Neural cell (in vitro differentiated cells): ENCODE data around the gene STMN3. TPM values are rescaled to one million over a fixed set of nuclear protein-coding genes. Genes with fewer than 3 reads are reported as not detected.

Experiments
- H2AFZ ChIP-seq: fragments of 200-600, 300-800 bp; sonication (generic), shearing (Covaris generic); 2 replicates; pipeline ENCODE4 v1.6.0; 2014; ENCODE audit warnings: low read depth, mild to moderate bottlenecking, antibody characterized with exemption, low read length, moderate library complexity
- H3F3A ChIP-seq: fragments of 200-600 bp; shearing (Covaris generic); 2 replicates; pipeline ENCODE4 v1.6.1; 2016; ENCODE audit warnings: mild to moderate bottlenecking, moderate library complexity, mixed read lengths, antibody characterized with exemption, low read length; ENCODE audit not compliant: insufficient read depth, poor library complexity, severe bottlenecking
- H3K27ac ChIP-seq: fragments of 200-600, 300-800 bp; sonication (generic), shearing (Covaris generic); 2 replicates; pipeline ENCODE4 v1.5.1; 2014; ENCODE audit warnings: mild to moderate bottlenecking, low read length, moderate library complexity
- H3K27me3 ChIP-seq: fragments of 300-800, 200-600 bp; sonication (generic), shearing (Covaris generic); 2 replicates; pipeline ENCODE4 v1.6.0; 2014; ENCODE audit warnings: mild to moderate bottlenecking, low read depth, low read length, moderate library complexity; ENCODE audit not compliant: insufficient read depth
- H3K36me3 ChIP-seq: fragments of 300-800, 200-600 bp; sonication (generic), shearing (Covaris generic); 2 replicates; pipeline ENCODE4 v1.5.1; 2014; ENCODE audit warnings: mild to moderate bottlenecking, antibody characterized with exemption, low read length, moderate library complexity; ENCODE audit not compliant: insufficient read depth
- H3K4me2 ChIP-seq: fragments of 300-800, 200-600 bp; sonication (generic), shearing (Covaris generic); 2 replicates; pipeline ENCODE4 v1.6.0; 2014; ENCODE audit warnings: mild to moderate bottlenecking, low read length
- H3K4me3 ChIP-seq: fragments of 300-800, 200-600 bp; sonication (generic), shearing (Covaris generic); 2 replicates; pipeline ENCODE4 v1.5.1; 2014; ENCODE audit warnings: mild to moderate bottlenecking, low read length, moderate library complexity
- H3K79me2 ChIP-seq: fragments of 200-600 bp; shearing (Covaris generic); replicated peaks from 2 replicates; pipeline ENCODE4 v1.6.0; 2014; ENCODE audit warnings: mild to moderate bottlenecking, low read length, moderate library complexity; ENCODE audit not compliant: insufficient read depth
- H3K9ac ChIP-seq: fragments of 300-800, 200-600 bp; sonication (generic), shearing (Covaris generic); 2 replicates; pipeline ENCODE4 v1.6.1; 2016; ENCODE audit warnings: mild to moderate bottlenecking, low read length, mixed read lengths
- H3K9me2 ChIP-seq: fragments of 200-600 bp; shearing (Covaris generic); 2 replicates; pipeline ENCODE4 v1.6.1; 2016; ENCODE audit warnings: mild to moderate bottlenecking, low read length, mixed read lengths; ENCODE audit not compliant: insufficient read depth
- H3K9me3 ChIP-seq: fragments of 200-600, 300-800 bp; sonication (generic), shearing (Covaris generic); 2 replicates; pipeline ENCODE4 v1.6.1; 2016; ENCODE audit warnings: mild to moderate bottlenecking, mixed run types, low read length, moderate library complexity, mixed read lengths
- H4K20me1 ChIP-seq: fragments of 200-600 bp; shearing (Covaris generic); 2 replicates; pipeline ENCODE4 v1.6.1; 2016; ENCODE audit warnings: mild to moderate bottlenecking, mixed run types; ENCODE audit not compliant: insufficient read depth
- EP300 ChIP-seq: fragments of 450-650 bp; conservative IDR thresholded peaks from 2 replicates; pipeline ENCODE4 v1.6.1; 2014; ENCODE audit warnings: antibody characterized with exemption, mild to moderate bottlenecking, moderate library complexity; ENCODE audit not compliant: poor library complexity, severe bottlenecking
- EZH2 ChIP-seq: fragments of 200-600, 300-800 bp; shearing (Covaris generic), sonication (generic); IDR thresholded peaks from 2 replicates; pipeline ENCODE4 v1.6.1; 2014; ENCODE audit warnings: antibody characterized with exemption, low read length, borderline replicate concordance, mild to moderate bottlenecking; ENCODE audit not compliant: insufficient read depth, poor library complexity, severe bottlenecking
- MXI1 ChIP-seq: fragments of 450-650 bp; conservative IDR thresholded peaks from 2 replicates; pipeline ENCODE4 v1.6.1; 2014; ENCODE audit warnings: antibody characterized with exemption, mild to moderate bottlenecking; ENCODE audit not compliant: poor library complexity, severe bottlenecking
- POLR2AphosphoS5 ChIP-seq: IDR thresholded peaks from 2 replicates; pipeline ENCODE4 v1.6.1; 2012
- RAD21 ChIP-seq: fragments of 450-650 bp; conservative IDR thresholded peaks from 2 replicates; pipeline ENCODE4 v1.6.1; 2014; ENCODE audit warnings: antibody characterized with exemption, mild to moderate bottlenecking, moderate library complexity
- SMC3 ChIP-seq: fragments of 450-650 bp; conservative IDR thresholded peaks from 2 replicates; pipeline ENCODE4 v1.6.1; 2014; ENCODE audit warnings: antibody characterized with exemption, mild to moderate bottlenecking, moderate library complexity; ENCODE audit not compliant: poor library complexity
- TAF1 ChIP-seq: IDR thresholded peaks from 2 replicates; pipeline ENCODE4 v1.6.1; 2012; ENCODE audit warnings: low read depth
- polyA plus RNA-seq: library from polyadenylated mRNA; depleted of rRNA; stranded (reverse); fragments of >200 nt; gene quantifications from 2 replicates; pipeline ENCODE4 v1.2.3, GENCODE V29; 2014
- TF ChIP-seq, protein P1 (sequence below): fragments of 450-650 bp; IDR thresholded peaks from 2 replicates; pipeline ENCODE4 v1.5.1; 2014; ENCODE audit warnings: antibody characterized with exemption, mild to moderate bottlenecking, moderate library complexity; ENCODE audit not compliant: poor library complexity, severe bottlenecking
- TF ChIP-seq, protein P2 (sequence below): IDR thresholded peaks from 2 replicates; pipeline ENCODE4 v1.6.1; 2012; ENCODE audit warnings: borderline replicate concordance

Gene STMN3
- polyA plus RNA-seq, 1 donor from 2014 or later = 268 TPM

DNA sequence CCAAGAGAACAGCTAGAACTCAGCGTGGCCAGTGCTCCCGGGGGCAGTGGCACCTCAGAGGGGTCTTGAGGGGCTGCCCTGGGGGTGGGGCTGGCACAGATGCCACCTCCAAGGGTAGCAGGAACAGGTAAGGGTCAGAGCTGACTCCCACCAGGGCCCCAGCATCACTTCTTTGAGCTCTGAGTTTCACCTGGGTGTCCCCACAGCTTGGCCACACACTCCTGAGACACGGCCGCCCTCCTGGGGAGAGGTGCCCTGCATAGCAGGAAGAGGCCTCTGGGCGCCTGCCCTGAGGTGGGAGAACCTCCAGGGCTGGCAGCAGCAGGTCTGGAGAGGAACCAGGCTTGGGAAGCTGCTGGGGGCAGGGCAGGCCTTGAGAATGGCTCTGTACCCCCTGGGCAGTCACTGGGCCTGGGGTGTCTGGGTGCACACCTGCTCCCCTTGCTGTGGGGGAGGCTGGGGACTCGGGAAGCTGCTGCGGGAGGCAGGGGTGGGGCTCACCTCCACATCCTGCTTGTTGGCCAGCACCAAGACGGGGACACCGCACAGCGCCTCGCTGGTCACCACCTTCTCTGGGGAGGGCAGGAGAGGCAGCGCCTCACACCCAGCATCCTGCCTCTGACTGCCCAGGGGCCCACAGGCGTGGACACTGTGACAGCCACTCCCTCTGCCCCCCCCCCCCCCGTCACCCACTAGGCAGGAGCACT lies 48.3 kb upstream of the STMN3 start:
- Histone ChIP-seq H3K4me2 (no peak overlapping the region), H3F3A (no peaks in the 10 kb centered on the region), H3K4me3 (no peak overlapping the region), H3K9me2 (no peaks in the 10 kb centered on the region), H2AFZ (no peak overlapping the region), H4K20me1 (no peaks in the 10 kb centered on the region), H3K36me3 (no peaks in the 10 kb centered on the region), H3K9me3 (no peaks in the 10 kb centered on the region), H3K27me3 (no peaks in the 10 kb centered on the region), H3K9ac (no peak overlapping the region), H3K27ac (no peak overlapping the region), H3K79me2 (peaks cover 2% of the 10 kb centered on the region)
- TF ChIP-seq EZH2 = no peak
- peak; percentile 10 for TF ChIP-seq POLR2AphosphoS5
- TF ChIP-seq MXI1 = no peak

DNA sequence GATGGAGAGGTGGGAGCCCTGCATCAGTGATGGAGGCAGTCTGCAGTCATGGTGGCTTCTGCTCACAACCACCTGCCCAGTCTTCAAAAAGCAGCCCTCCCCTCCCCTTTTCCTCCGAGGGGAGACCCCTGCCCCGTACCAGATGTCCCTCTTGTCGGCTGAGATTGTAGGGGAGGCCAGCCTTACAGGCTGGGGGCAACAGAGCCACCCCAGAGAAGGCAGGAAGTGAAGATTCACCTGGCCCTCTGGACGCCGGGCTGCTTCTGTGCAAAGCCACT lies 47.8 kb upstream of the STMN3 start:
- H3K9me2 ChIP-seq = no peaks in the 10 kb centered on the region
- no peaks in the 10 kb centered on the region for H3K9me3 ChIP-seq

More for the DNA sequence above, 47.8 kb upstream of the STMN3 start:
- Histone ChIP-seq H3F3A (no peaks in the 10 kb centered on the region), H3K36me3 (no peaks in the 10 kb centered on the region), H3K4me3 (no peak overlapping the region), H4K20me1 (no peaks in the 10 kb centered on the region), H3K27ac (no peak overlapping the region), H3K9ac (no peak overlapping the region), H2AFZ (no peak overlapping the region), H3K79me2 (no peaks in the 10 kb centered on the region), H3K4me2 (no peak overlapping the region), H3K27me3 (no peaks in the 10 kb centered on the region)
- TF ChIP-seq MXI1 (no peak), EZH2 (no peak), TAF1 (no peak), POLR2AphosphoS5 (no peak), EP300 (no peak), RAD21 (no peak), SMC3 (no peak)
- TF ChIP-seq, protein P1, sequence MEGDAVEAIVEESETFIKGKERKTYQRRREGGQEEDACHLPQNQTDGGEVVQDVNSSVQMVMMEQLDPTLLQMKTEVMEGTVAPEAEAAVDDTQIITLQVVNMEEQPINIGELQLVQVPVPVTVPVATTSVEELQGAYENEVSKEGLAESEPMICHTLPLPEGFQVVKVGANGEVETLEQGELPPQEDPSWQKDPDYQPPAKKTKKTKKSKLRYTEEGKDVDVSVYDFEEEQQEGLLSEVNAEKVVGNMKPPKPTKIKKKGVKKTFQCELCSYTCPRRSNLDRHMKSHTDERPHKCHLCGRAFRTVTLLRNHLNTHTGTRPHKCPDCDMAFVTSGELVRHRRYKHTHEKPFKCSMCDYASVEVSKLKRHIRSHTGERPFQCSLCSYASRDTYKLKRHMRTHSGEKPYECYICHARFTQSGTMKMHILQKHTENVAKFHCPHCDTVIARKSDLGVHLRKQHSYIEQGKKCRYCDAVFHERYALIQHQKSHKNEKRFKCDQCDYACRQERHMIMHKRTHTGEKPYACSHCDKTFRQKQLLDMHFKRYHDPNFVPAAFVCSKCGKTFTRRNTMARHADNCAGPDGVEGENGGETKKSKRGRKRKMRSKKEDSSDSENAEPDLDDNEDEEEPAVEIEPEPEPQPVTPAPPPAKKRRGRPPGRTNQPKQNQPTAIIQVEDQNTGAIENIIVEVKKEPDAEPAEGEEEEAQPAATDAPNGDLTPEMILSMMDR = no peak
- TF ChIP-seq, protein P2, sequence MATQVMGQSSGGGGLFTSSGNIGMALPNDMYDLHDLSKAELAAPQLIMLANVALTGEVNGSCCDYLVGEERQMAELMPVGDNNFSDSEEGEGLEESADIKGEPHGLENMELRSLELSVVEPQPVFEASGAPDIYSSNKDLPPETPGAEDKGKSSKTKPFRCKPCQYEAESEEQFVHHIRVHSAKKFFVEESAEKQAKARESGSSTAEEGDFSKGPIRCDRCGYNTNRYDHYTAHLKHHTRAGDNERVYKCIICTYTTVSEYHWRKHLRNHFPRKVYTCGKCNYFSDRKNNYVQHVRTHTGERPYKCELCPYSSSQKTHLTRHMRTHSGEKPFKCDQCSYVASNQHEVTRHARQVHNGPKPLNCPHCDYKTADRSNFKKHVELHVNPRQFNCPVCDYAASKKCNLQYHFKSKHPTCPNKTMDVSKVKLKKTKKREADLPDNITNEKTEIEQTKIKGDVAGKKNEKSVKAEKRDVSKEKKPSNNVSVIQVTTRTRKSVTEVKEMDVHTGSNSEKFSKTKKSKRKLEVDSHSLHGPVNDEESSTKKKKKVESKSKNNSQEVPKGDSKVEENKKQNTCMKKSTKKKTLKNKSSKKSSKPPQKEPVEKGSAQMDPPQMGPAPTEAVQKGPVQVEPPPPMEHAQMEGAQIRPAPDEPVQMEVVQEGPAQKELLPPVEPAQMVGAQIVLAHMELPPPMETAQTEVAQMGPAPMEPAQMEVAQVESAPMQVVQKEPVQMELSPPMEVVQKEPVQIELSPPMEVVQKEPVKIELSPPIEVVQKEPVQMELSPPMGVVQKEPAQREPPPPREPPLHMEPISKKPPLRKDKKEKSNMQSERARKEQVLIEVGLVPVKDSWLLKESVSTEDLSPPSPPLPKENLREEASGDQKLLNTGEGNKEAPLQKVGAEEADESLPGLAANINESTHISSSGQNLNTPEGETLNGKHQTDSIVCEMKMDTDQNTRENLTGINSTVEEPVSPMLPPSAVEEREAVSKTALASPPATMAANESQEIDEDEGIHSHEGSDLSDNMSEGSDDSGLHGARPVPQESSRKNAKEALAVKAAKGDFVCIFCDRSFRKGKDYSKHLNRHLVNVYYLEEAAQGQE = no peak
